ENCODE data around the gene NT5C2. TPM values are rescaled to one million over a fixed set of nuclear protein-coding genes. Genes with fewer than 3 reads are reported as not detected.

NT5C2 gene
- polyA plus RNA-seq, 1 donor (not counting 4 experiments of a cell fraction or from before 2014, with no cell fraction given) = 88.6 TPM

DNA sequence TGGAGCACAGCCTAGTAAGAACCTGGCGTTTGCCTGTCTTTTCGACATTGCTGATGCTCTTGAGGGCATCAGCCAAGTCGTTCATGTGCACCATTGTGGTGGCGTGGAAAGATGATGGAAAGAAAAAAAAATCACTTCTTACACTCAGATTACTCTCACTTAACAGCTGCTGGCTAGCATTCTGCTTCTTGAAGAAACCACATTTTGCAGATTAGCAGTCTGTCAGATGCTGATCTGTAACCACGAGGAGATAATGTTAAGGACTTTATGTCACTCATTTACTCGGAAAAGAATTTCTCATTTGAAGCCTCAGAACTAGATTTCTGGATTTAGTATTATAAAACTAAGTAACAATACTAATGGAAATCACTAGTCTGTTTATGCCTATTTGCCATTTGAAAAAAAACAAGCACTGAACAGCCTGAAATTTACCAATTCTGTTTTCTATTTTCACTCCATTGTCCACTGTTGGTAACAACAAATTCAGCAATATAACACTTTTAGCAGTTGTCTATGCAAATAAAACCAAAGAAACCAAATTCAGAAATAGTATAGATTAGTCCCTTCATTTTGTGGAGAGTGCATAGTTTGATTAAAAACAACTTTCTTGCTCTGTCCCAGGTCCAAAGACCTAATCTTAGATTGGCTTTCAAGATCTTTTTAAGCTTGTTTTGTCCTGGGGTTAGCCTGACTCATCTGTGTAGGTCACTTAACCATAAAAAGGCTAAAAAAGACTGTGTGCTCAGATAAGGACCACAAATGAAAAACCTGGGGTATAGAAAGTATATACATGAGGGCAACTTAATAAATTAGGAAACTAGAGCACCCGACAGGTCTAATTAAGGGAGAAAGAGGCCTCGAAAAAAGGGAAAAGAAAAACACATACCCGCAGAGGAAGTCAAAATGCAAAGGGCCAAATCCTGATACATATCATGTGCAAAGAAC is 67.5 kb downstream of the NT5C2 start:
- Histone ChIP-seq H3K4me2 (ENCODE audit: control insufficient read depth, extremely low read depth, insufficient read depth, low read depth, low read length) (no peak overlapping the region), H3K79me2 (ENCODE audit: control insufficient read depth, insufficient read depth, low read length) (no peaks in the 10 kb centered on the region), H3K4me3 (ENCODE audit: control insufficient read depth in 2 of 3, extremely low read depth in 1 of 3, insufficient read depth in 2 of 3, low read depth in 1 of 3, low read length in 3 of 3) (no peak overlapping the region), H3K27me3 (ENCODE audit: control insufficient read depth, extremely low read depth, insufficient read depth, low read length) (no peaks in the 10 kb centered on the region), H3K9me1 (ENCODE audit: control insufficient read depth, extremely low read depth, insufficient read depth, low read length) (no peaks in the 10 kb centered on the region), H3K27ac (ENCODE audit: control insufficient read depth, insufficient read depth, low read length) (no peak overlapping the region), H3K36me3 (ENCODE audit: control insufficient read depth in 2 of 2, extremely low read depth in 1 of 2, insufficient read depth in 2 of 2, low read length in 2 of 2) (peaks cover 0 to 2% of the 10 kb centered on the region in 2 experiments), H3K9me3 (ENCODE audit: control insufficient read depth, low read depth, low read length) (no peaks in the 10 kb centered on the region), H4K20me1 (ENCODE audit: control insufficient read depth, extremely low read depth, insufficient read depth, low read length) (no peaks in the 10 kb centered on the region), H3K9ac (ENCODE audit: control insufficient read depth, extremely low read depth, insufficient read depth, low read length) (no peak overlapping the region), H2AFZ (ENCODE audit: control insufficient read depth, low read length) (no peak overlapping the region), H3K4me1 (ENCODE audit: control insufficient read depth, extremely low read depth, insufficient read depth, low read length) (no peaks in the 10 kb centered on the region)
- dilution Hi-C loops (cut with MboI; ENCODE audit: extremely low pct_ligation_motif_present, low sequenced_read_pairs) = no loop called here
- DNase-seq (ENCODE audit: low read depth, low spot score) (no peak), FAIRE-seq (no peak)
- TF ChIP-seq, protein P1, sequence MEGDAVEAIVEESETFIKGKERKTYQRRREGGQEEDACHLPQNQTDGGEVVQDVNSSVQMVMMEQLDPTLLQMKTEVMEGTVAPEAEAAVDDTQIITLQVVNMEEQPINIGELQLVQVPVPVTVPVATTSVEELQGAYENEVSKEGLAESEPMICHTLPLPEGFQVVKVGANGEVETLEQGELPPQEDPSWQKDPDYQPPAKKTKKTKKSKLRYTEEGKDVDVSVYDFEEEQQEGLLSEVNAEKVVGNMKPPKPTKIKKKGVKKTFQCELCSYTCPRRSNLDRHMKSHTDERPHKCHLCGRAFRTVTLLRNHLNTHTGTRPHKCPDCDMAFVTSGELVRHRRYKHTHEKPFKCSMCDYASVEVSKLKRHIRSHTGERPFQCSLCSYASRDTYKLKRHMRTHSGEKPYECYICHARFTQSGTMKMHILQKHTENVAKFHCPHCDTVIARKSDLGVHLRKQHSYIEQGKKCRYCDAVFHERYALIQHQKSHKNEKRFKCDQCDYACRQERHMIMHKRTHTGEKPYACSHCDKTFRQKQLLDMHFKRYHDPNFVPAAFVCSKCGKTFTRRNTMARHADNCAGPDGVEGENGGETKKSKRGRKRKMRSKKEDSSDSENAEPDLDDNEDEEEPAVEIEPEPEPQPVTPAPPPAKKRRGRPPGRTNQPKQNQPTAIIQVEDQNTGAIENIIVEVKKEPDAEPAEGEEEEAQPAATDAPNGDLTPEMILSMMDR (optimal IDR thresholded peaks at IDR 0.05 in 1 of 3, IDR thresholded peaks at IDR 0.05 in 1 of 3, conservative IDR thresholded peaks at IDR 0.05 in 1 of 3; ENCODE audit: extremely low read depth in 1 of 3, insufficient read depth in 2 of 3, low read length in 3 of 3) = no peak
- TF ChIP-seq EZH2 (IDR thresholded peaks at IDR 0.05; ENCODE audit: low read length) = no peak

DNA sequence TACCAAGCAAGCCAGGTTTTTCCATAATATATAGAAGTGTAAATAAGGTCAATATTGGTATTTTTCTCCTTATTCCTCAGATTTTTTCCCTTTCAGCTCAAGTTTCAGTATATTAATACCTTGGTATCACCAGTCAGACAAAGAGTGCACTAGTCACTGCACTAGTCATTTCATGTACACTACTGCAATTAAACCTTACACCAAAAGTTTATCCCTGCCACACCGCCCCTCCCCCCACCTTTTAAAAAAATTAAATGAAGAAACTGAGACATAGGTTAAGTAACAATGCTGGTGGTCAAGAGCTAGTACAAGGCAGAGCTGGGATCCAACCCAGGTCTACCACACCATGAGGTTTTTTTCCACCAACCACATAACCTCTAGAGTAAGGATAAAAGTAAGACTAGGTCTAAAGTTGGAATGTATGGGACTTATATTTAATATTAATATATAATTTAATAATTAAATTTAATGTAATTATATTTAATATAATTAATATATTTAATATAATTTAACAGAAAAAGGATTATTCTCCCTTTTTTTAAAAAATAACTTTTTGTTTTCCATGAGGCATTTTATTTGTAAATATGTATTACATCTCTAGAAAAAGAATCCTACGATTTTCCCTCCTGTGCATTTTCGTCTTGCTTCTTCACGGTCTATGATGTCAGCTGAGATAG is 68.5 kb downstream of the NT5C2 start:
- no peaks in the 10 kb centered on the region for H3K27me3 ChIP-seq (ENCODE audit: control insufficient read depth, extremely low read depth, insufficient read depth, low read length)
- no peak overlapping the region for H3K4me2 ChIP-seq (ENCODE audit: control insufficient read depth, extremely low read depth, insufficient read depth, low read depth, low read length)
- H4K20me1 ChIP-seq (ENCODE audit: control insufficient read depth, extremely low read depth, insufficient read depth, low read length) = no peaks in the 10 kb centered on the region
- dilution Hi-C loops (cut with MboI; ENCODE audit: extremely low pct_ligation_motif_present, low sequenced_read_pairs) = no loop called here
- no peaks in the 10 kb centered on the region for H3K4me1 ChIP-seq (ENCODE audit: control insufficient read depth, extremely low read depth, insufficient read depth, low read length)
- H3K4me3 ChIP-seq (ENCODE audit: control insufficient read depth in 2 of 3, extremely low read depth in 1 of 3, insufficient read depth in 2 of 3, low read depth in 1 of 3, low read length in 3 of 3) = no peak overlapping the region
- H3K9me3 ChIP-seq (ENCODE audit: control insufficient read depth, low read depth, low read length) = no peaks in the 10 kb centered on the region
- no peak overlapping the region for H3K9ac ChIP-seq (ENCODE audit: control insufficient read depth, extremely low read depth, insufficient read depth, low read length)
- DNase-seq (ENCODE audit: low read depth, low spot score) (no peak), FAIRE-seq (no peak)
- TF ChIP-seq, protein P1 (optimal IDR thresholded peaks at IDR 0.05 in 1 of 3, IDR thresholded peaks at IDR 0.05 in 1 of 3, conservative IDR thresholded peaks at IDR 0.05 in 1 of 3; ENCODE audit: extremely low read depth in 1 of 3, insufficient read depth in 2 of 3, low read length in 3 of 3) = no peak
- TF ChIP-seq EZH2 (IDR thresholded peaks at IDR 0.05; ENCODE audit: low read length) = no peak
- H3K27ac ChIP-seq (ENCODE audit: control insufficient read depth, insufficient read depth, low read length) = no peak overlapping the region
- no peaks in the 10 kb centered on the region for H3K9me1 ChIP-seq (ENCODE audit: control insufficient read depth, extremely low read depth, insufficient read depth, low read length)
- no peak overlapping the region for H2AFZ ChIP-seq (ENCODE audit: control insufficient read depth, low read length)
- no peaks in the 10 kb centered on the region for H3K79me2 ChIP-seq (ENCODE audit: control insufficient read depth, insufficient read depth, low read length)
- peaks cover 0 to 2% of the 10 kb centered on the region in 2 experiments for H3K36me3 ChIP-seq (ENCODE audit: control insufficient read depth in 2 of 2, extremely low read depth in 1 of 2, insufficient read depth in 2 of 2, low read length in 2 of 2)

All from keratinocyte (primary cell).